H1 (cell line): Measurements from ENCODE around the gene OR10A4. TPM values are rescaled to one million over a fixed set of nuclear protein-coding genes. Genes with fewer than 3 reads are reported as not detected.

Source experiments
- CTCF ChIA-PET: fragments of 300-600 bp; sonication (Branson Sonifier 250); formaldehyde crosslinking; loops from one replicate; lab custom pipeline; 2021; ENCODE audit not compliant: partially characterized antibody; lab: Charles Lee
- POLR2A ChIA-PET: fragments of 300-600 bp; sonication (Branson Sonifier 250); formaldehyde crosslinking; loops from one replicate; lab custom pipeline; 2021; ENCODE audit warnings: inconsistent platforms; ENCODE audit not compliant: partially characterized antibody; lab: Charles Lee
- DNase-seq, 2 experiments: peaks; one replicate each; pipeline versions ENCODE4 v3.0.0 to v3.0.0-alpha.2; 2010 to 2022; ENCODE audit warnings: low spot score in 2 of 2, low read depth in 1 of 2, mixed read lengths in 1 of 2
- FAIRE-seq: peaks from 2 replicates; lab custom pipeline; 2011; peaks lifted over from hg19 to GRCh38; lab: Jason Lieb, UNC
- H2AFZ ChIP-seq: 2 replicates; pipeline ENCODE4 v1.8.1; 2012; ENCODE audit warnings: low read length, inconsistent platforms
- H2AK5ac ChIP-seq: 2 replicates; pipeline ENCODE4 v1.6.1; 2013; ENCODE audit warnings: low read depth, low read length
- H2BK120ac ChIP-seq: replicated peaks from 2 replicates; pipeline ENCODE3; 2013; ENCODE audit warnings: low read depth, low read length, inconsistent platforms
- H2BK12ac ChIP-seq: 2 replicates; pipeline ENCODE4 v1.6.1; 2013; ENCODE audit warnings: low read depth, low read length
- H2BK15ac ChIP-seq: 2 replicates; pipeline ENCODE4 v1.6.1; 2013; ENCODE audit warnings: low read length
- H2BK20ac ChIP-seq: 2 replicates; pipeline ENCODE4 v1.6.1; 2013; ENCODE audit warnings: low read length
- H2BK5ac ChIP-seq: 2 replicates; pipeline ENCODE4 v1.6.1; 2013; ENCODE audit warnings: low read depth, low read length
- H3K14ac ChIP-seq: 2 replicates; pipeline ENCODE4 v1.6.1; 2013; ENCODE audit warnings: inconsistent platforms; ENCODE audit not compliant: insufficient read length
- H3K18ac ChIP-seq: 2 replicates; pipeline ENCODE4 v1.6.1; 2013; ENCODE audit warnings: low read length; ENCODE audit errors: extremely low read depth
- H3K23ac ChIP-seq: 2 replicates; pipeline ENCODE4 v1.6.1; 2013; ENCODE audit warnings: inconsistent platforms; ENCODE audit not compliant: insufficient read length
- H3K23me2 ChIP-seq: 2 replicates; pipeline ENCODE4 v1.6.1; 2013; ENCODE audit warnings: low read depth, low read length
- H3K27ac ChIP-seq: 2 replicates; pipeline ENCODE4 v1.6.1; 2011; ENCODE audit warnings: low read depth, low read length, inconsistent platforms
- H3K27me3 ChIP-seq, 4 experiments: replicated peaks in 1 of 4; 1 replicate in 1 of 4; 2 replicates in 3 of 4; pipeline versions ENCODE4 v1.6.1 to v1.8.1; 2011 to 2013; ENCODE audit warnings: low read length in 3 of 4, mild to moderate bottlenecking in 3 of 4, inconsistent platforms in 2 of 4, mixed read lengths in 2 of 4, moderate library complexity in 1 of 4; ENCODE audit not compliant: control insufficient read depth in 3 of 4, insufficient read depth in 3 of 4; ENCODE audit errors: extremely low read depth in 1 of 4
- H3K36me3 ChIP-seq, 4 experiments: 2 replicates each; pipeline versions ENCODE4 v1.6.1 to v1.8.1; 2011 to 2013; ENCODE audit warnings: mild to moderate bottlenecking in 4 of 4, low read length in 3 of 4, moderate library complexity in 2 of 4, control low read depth in 1 of 4, inconsistent platforms in 1 of 4; ENCODE audit not compliant: insufficient read depth in 4 of 4, control insufficient read depth in 2 of 4
- H3K4ac ChIP-seq: replicated peaks from 2 replicates; pipeline ENCODE3; 2013; ENCODE audit warnings: low read length, low read depth, mixed read lengths, inconsistent platforms; ENCODE audit not compliant: insufficient read length
- H3K4me1 ChIP-seq, 4 experiments: replicated peaks in 1 of 4; 1 replicate in 1 of 4; 2 replicates in 3 of 4; pipeline versions ENCODE4 v1.6.1 to v1.8.1; 2011 to 2013; ENCODE audit warnings: low read length in 3 of 4, inconsistent platforms in 2 of 4, mixed read lengths in 1 of 4; ENCODE audit not compliant: insufficient read depth in 4 of 4, control insufficient read depth in 3 of 4
- H3K4me2 ChIP-seq, 2 experiments: 2 replicates each; pipeline versions ENCODE4 v1.6.1 to v1.8.1; 2011 to 2013; ENCODE audit warnings: low read depth in 2 of 2, low read length in 2 of 2, control low read depth in 1 of 2, inconsistent platforms in 1 of 2, mild to moderate bottlenecking in 1 of 2; ENCODE audit not compliant: insufficient read depth in 1 of 2
- H3K4me3 ChIP-seq, 4 experiments: fragments of 200-600, 300-600 bp in 1 of 4; sonication (generic), shearing (Covaris generic), sonication (Bioruptor Twin) in 1 of 4; 2 replicates each; pipeline versions ENCODE4 v1.5.1 to v1.8.1; 2011 to 2016; ENCODE audit warnings: low read length in 4 of 4, low read depth in 3 of 4, control low read depth in 2 of 4, inconsistent platforms in 2 of 4, mild to moderate bottlenecking in 2 of 4, mixed read lengths in 1 of 4, moderate library complexity in 1 of 4; ENCODE audit not compliant: insufficient read depth in 2 of 4; ENCODE audit errors: extremely low read depth in 1 of 4
- H3K56ac ChIP-seq: replicated peaks from 2 replicates; pipeline ENCODE3; 2013; ENCODE audit warnings: low read depth, mild to moderate bottlenecking, mixed read lengths, low read length, inconsistent platforms; ENCODE audit not compliant: insufficient read length
- H3K79me1 ChIP-seq: 2 replicates; pipeline ENCODE4 v1.6.1; 2013; ENCODE audit warnings: low read depth, low read length, control low read depth
- H3K79me2 ChIP-seq, 2 experiments: 2 replicates each; pipeline versions ENCODE4 v1.6.1 to v1.8.1; 2012 to 2013; ENCODE audit warnings: low read length in 2 of 2, mild to moderate bottlenecking in 2 of 2, inconsistent platforms in 1 of 2; ENCODE audit not compliant: insufficient read depth in 2 of 2, control insufficient read depth in 1 of 2
- H3K9ac ChIP-seq, 4 experiments: replicated peaks in 1 of 4; 1 replicate in 1 of 4; 2 replicates in 3 of 4; pipeline versions ENCODE4 v1.6.1 to v1.8.1; 2011 to 2013; ENCODE audit warnings: low read depth in 3 of 4, low read length in 3 of 4, control low read depth in 2 of 4, mild to moderate bottlenecking in 2 of 4, moderate library complexity in 2 of 4, inconsistent platforms in 1 of 4; ENCODE audit errors: extremely low read depth in 1 of 4
- H3K9me3 ChIP-seq, 2 experiments: 2 replicates each; pipeline versions ENCODE4 v1.6.1 to v1.8.1; 2012 to 2013; ENCODE audit warnings: mild to moderate bottlenecking in 2 of 2, moderate library complexity in 2 of 2, control low read depth in 1 of 2, inconsistent platforms in 1 of 2, low read depth in 1 of 2, low read length in 1 of 2, mixed read lengths in 1 of 2; ENCODE audit not compliant: insufficient read depth in 2 of 2
- H4K20me1 ChIP-seq, 2 experiments: replicated peaks in 1 of 2; 2 replicates each; pipeline versions ENCODE3 to v1.8.1; 2011 to 2013; ENCODE audit warnings: inconsistent platforms in 2 of 2, low read length in 2 of 2, mild to moderate bottlenecking in 1 of 2; ENCODE audit not compliant: insufficient read depth in 2 of 2, control insufficient read depth in 1 of 2
- H4K5ac ChIP-seq: 2 replicates; pipeline ENCODE4 v1.6.1; 2013; ENCODE audit warnings: low read length, low read depth, mixed read lengths, inconsistent platforms; ENCODE audit not compliant: insufficient read length
- H4K8ac ChIP-seq: 2 replicates; pipeline ENCODE4 v1.8.0; 2013; ENCODE audit warnings: mild to moderate bottlenecking, moderate library complexity, low read length, inconsistent platforms; ENCODE audit not compliant: insufficient read depth; ENCODE audit errors: extremely low read depth
- H4K91ac ChIP-seq: replicated peaks from 2 replicates; pipeline ENCODE3; 2013; ENCODE audit warnings: low read length, mixed read lengths, inconsistent platforms; ENCODE audit not compliant: insufficient read length
- SP1 ChIP-seq: IDR thresholded peaks from 2 replicates; pipeline ENCODE4 v1.6.1; 2011; ENCODE audit warnings: low read depth, low read length
- TEAD4 ChIP-seq: IDR thresholded peaks from 2 replicates; pipeline ENCODE4 v1.6.1; 2012; ENCODE audit warnings: low read depth, low read length, inconsistent platforms, mixed read lengths
- WGBS, 2 experiments: shearing (Covaris generic) in 1 of 2; methylation state at CpG; one replicate each; pipeline versions ENCODE4 v1.1.6 to v1.1.7; 2013 to 2015; ENCODE audit warnings: low lambda C conversion rate in 2 of 2, mixed read lengths in 2 of 2, inconsistent platforms in 1 of 2, low coverage in 1 of 2, missing lambda C conversion rate in 1 of 2; ENCODE audit not compliant: insufficient replicate concordance in 2 of 2, insufficient coverage in 1 of 2, insufficient read length in 1 of 2; ENCODE audit errors: extremely low coverage in 1 of 2, missing lambda C conversion rate in 1 of 2; 5-methylcytosine and 5-hydroxymethylcytosine counted together
- polyA plus RNA-seq, 7 experiments: library from polyadenylated mRNA; depleted of rRNA in 3 of 7; stranded (reverse) in 5 of 7; unstranded in 2 of 7; fragments of >200 nt in 5 of 7; fragments of 200-250 nt in 2 of 7; gene quantifications; 1 replicate in 5 of 7; 2 replicates in 1 of 7; 4 replicates in 1 of 7; pipeline versions ENCODE4 v1.2.1 to v1.2.3, GENCODE V29; 2011 to 2013; ENCODE audit warnings: missing spikeins in 2 of 7, mixed read lengths in 2 of 7
- total RNA-seq: library from RNA; stranded (reverse); fragmentation: NEBNext Ultra II Directional; extraction: Animal tissue kit (Norgen Biotek cat#: 25700); gene quantifications from 2 replicates; pipeline ENCODE4 v1.2.1, GENCODE V29; 2021

The OR10A4 gene
- total and polyA plus RNA-seq, 2 of the 8 experiments (the other 6 are each of a cell fraction or from before 2014, with no cell fraction given) = not detected

DNA sequence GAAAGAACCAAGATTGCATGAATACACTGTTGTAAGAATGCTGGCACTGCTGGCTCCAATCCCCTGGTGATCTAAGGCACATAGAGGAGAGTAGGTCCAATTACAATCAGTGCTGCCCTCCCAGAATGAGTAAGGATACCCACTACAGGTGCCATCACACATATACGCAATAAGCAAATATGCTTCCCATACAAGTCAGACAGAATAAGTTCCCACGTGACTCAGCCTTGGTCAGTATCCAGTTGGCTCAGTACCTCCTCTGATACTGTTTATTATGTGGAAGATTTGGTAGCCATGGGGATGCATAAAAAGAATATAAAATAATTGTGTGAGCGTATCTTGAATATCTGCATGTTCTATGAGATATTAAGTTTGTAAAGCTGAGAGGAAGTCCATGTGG, 35.5 kb downstream of the OR10A4 start:
- Histone ChIP-seq H3K18ac (no peak overlapping the region), H3K4me1 (no peaks in the 10 kb centered on the region), H3K23ac (no peak overlapping the region), H3K4me2 (no peak overlapping the region), H2BK15ac (no peak overlapping the region), H4K5ac (no peak overlapping the region), H3K14ac (no peak overlapping the region), H3K79me2 (no peaks in the 10 kb centered on the region), H4K91ac (no peak overlapping the region), H3K27me3 (no peaks in the 10 kb centered on the region), H2AFZ (no peak overlapping the region), H4K8ac (no peak overlapping the region), H3K4ac (no peak overlapping the region), H2BK20ac (no peak overlapping the region), H3K4me3 (no peak overlapping the region), H3K9ac (no peak overlapping the region), H3K56ac (no peak overlapping the region), H2AK5ac (no peak overlapping the region), H3K36me3 (no peaks in the 10 kb centered on the region), H4K20me1 (no peaks in the 10 kb centered on the region), H3K9me3 (no peaks in the 10 kb centered on the region), H2BK12ac (no peak overlapping the region), H3K79me1 (no peaks in the 10 kb centered on the region), H2BK5ac (no peak overlapping the region), H3K23me2 (no peaks in the 10 kb centered on the region), H2BK120ac (no peak overlapping the region), H3K27ac (no peak overlapping the region)
- FAIRE-seq (no peak), DNase-seq (no peak)
- TF ChIP-seq TEAD4 (no peak), SP1 (no peak)
- ChIA-PET CTCF (interaction anchor here (0.6 to 1.0 kb wide), 2 partner anchors 11 to 129 kb away, joined by 3 read pairs; partner anchors contain the start of gene OR2AG1), POLR2A (no interaction called here)
- 87% methylated on average over 3 of the region's 3 CpGs; no CpG with 5 or more reads in 1 of the 2 experiments for WGBS, 2 experiments
